Endothelial cell of umbilical vein (primary cell): ENCODE results near the gene ABCA8. TPM values are rescaled to one million over a fixed set of nuclear protein-coding genes. Genes with fewer than 3 reads are reported as not detected.

Experiments used
- BruUV-seq: library from RNA; stranded (reverse); fragments of 400-500 nt; replicated peaks from 2 replicates; lab custom pipeline; 2021; lab: Mats Ljungman, UMichigan
- CTCF ChIA-PET: fragments of 300-600, 350-600 bp; sonication (Branson Sonifier 250); formaldehyde crosslinking; loops from one replicate; lab custom pipeline; 2021; ENCODE audit warnings: antibody characterized with exemption, inconsistent platforms; lab: Charles Lee
- POLR2A ChIA-PET: fragments of 300-600, 350-600 bp; sonication (Branson Sonifier 250); formaldehyde crosslinking; loops from one replicate; lab custom pipeline; 2021; ENCODE audit warnings: antibody characterized with exemption, inconsistent platforms; lab: Charles Lee
- DNase-seq: peaks from one replicate; pipeline ENCODE4 v3.0.0-alpha.2; 2011; ENCODE audit warnings: low read depth, low spot score
- FAIRE-seq: peaks from 2 replicates; lab custom pipeline; 2011; peaks lifted over from hg19 to GRCh38; lab: Jason Lieb, UNC
- H2AFZ ChIP-seq: 2 replicates; pipeline ENCODE4 v1.6.0; 2012; ENCODE audit warnings: low read depth, low read length, control low read depth, inconsistent platforms
- H3K27ac ChIP-seq: 2 replicates; pipeline ENCODE4 v1.5.1; 2011; ENCODE audit warnings: low read depth, mild to moderate bottlenecking, control low read depth, low read length, moderate library complexity; ENCODE audit not compliant: insufficient read depth
- H3K27me3 ChIP-seq, 2 experiments: 2 replicates each; pipeline versions ENCODE4 v1.6.0 to v1.6.1; 2011; ENCODE audit warnings: low read length in 2 of 2, mixed read lengths in 1 of 2; ENCODE audit not compliant: control insufficient read depth in 2 of 2, insufficient read depth in 2 of 2
- H3K36me3 ChIP-seq, 2 experiments: 2 replicates in 1 of 2; 3 replicates in 1 of 2; pipeline ENCODE4 v1.5.1; 2011; ENCODE audit warnings: low read length in 2 of 2, mild to moderate bottlenecking in 1 of 2, moderate library complexity in 1 of 2; ENCODE audit not compliant: control insufficient read depth in 2 of 2, insufficient read depth in 2 of 2; ENCODE audit errors: extremely low read depth in 1 of 2
- H3K4me1 ChIP-seq: 3 replicates; pipeline ENCODE4 v1.5.1; 2011; ENCODE audit warnings: mild to moderate bottlenecking, low read length; ENCODE audit not compliant: control insufficient read depth, insufficient read depth; ENCODE audit errors: extremely low read depth
- H3K4me2 ChIP-seq: 2 replicates; pipeline ENCODE4 v1.6.1; 2011; ENCODE audit warnings: low read length, control low read depth, mixed read lengths; ENCODE audit not compliant: insufficient read depth
- H3K4me3 ChIP-seq, 3 experiments: fragments of 200-600 bp in 1 of 3; sonication (generic), shearing (Covaris generic) in 1 of 3; replicated peaks in 1 of 3; 2 replicates each; pipeline ENCODE4 v1.5.1; 2011 to 2016; ENCODE audit warnings: control low read depth in 3 of 3, low read length in 3 of 3, mild to moderate bottlenecking in 2 of 3, inconsistent platforms in 1 of 3, low read depth in 1 of 3, moderate library complexity in 1 of 3; ENCODE audit not compliant: insufficient read depth in 1 of 3
- H3K79me2 ChIP-seq: 2 replicates; pipeline ENCODE4 v1.6.0; 2012; ENCODE audit warnings: low read length, inconsistent platforms; ENCODE audit not compliant: control insufficient read depth, insufficient read depth
- H3K9ac ChIP-seq: replicated peaks from 2 replicates; pipeline ENCODE3; 2011; ENCODE audit warnings: low read length, control low read depth; ENCODE audit not compliant: insufficient read depth; ENCODE audit errors: extremely low read depth
- H3K9me1 ChIP-seq: replicated peaks from 3 replicates; pipeline ENCODE4 v1.6.0; 2011; ENCODE audit warnings: mild to moderate bottlenecking, low read length; ENCODE audit not compliant: control insufficient read depth, insufficient read depth; ENCODE audit errors: extremely low read depth
- H3K9me3 ChIP-seq: replicated peaks from 2 replicates; pipeline ENCODE4 v1.5.1; 2012; ENCODE audit warnings: low read length, inconsistent platforms; ENCODE audit not compliant: control insufficient read depth, insufficient read depth
- H4K20me1 ChIP-seq: replicated peaks from 2 replicates; pipeline ENCODE3; 2011; ENCODE audit warnings: mild to moderate bottlenecking, low read length; ENCODE audit not compliant: control insufficient read depth, insufficient read depth; ENCODE audit errors: extremely low read depth
- CTCF ChIP-seq, 2 donors: IDR thresholded peaks; 1 replicate in 1 of 2; 2 replicates in 1 of 2; pipeline ENCODE4 v1.5.1; 2011; ENCODE audit warnings: low read length in 2 of 2, mild to moderate bottlenecking in 2 of 2, moderate library complexity in 2 of 2, control low read depth in 1 of 2, inconsistent platforms in 1 of 2, low read depth in 1 of 2; ENCODE audit not compliant: insufficient read depth in 1 of 2; ENCODE audit errors: extremely low read depth in 1 of 2
- EZH2 ChIP-seq: IDR thresholded peaks from 2 replicates; pipeline ENCODE4 v1.6.1; 2012; ENCODE audit warnings: borderline replicate concordance, low read depth, mild to moderate bottlenecking, moderate library complexity, low read length, inconsistent platforms; ENCODE audit not compliant: severe bottlenecking
- FOS ChIP-seq: IDR thresholded peaks from 2 replicates; pipeline ENCODE4 v1.6.1; 2011; ENCODE audit warnings: mild to moderate bottlenecking, low read length, moderate library complexity, borderline replicate concordance; ENCODE audit not compliant: insufficient read depth
- GATA2 ChIP-seq: IDR thresholded peaks from 2 replicates; pipeline ENCODE4 v1.7.0; 2011; ENCODE audit warnings: low read depth, mild to moderate bottlenecking, moderate library complexity, mixed read lengths, low read length; ENCODE audit not compliant: insufficient read length, insufficient read depth
- JUN ChIP-seq: IDR thresholded peaks from 2 replicates; pipeline ENCODE4 v1.6.1; 2011; ENCODE audit warnings: borderline replicate concordance, low read depth; ENCODE audit not compliant: insufficient read length, insufficient read depth
- MAX ChIP-seq: IDR thresholded peaks from 2 replicates; pipeline ENCODE4 v1.6.1; 2011; ENCODE audit not compliant: insufficient read depth, insufficient read length
- MYC ChIP-seq: IDR thresholded peaks from one replicate; pipeline ENCODE4 v1.6.1; 2011; ENCODE audit warnings: mild to moderate bottlenecking, low read depth, low read length
- POLR2A ChIP-seq: IDR thresholded peaks from 2 replicates; pipeline ENCODE4 v1.6.1; 2012; ENCODE audit warnings: low read depth, mild to moderate bottlenecking, control low read depth, low read length
- POLR2AphosphoS5 ChIP-seq: IDR thresholded peaks from 2 replicates; pipeline ENCODE4 v1.6.1; 2012; ENCODE audit warnings: low read depth, mild to moderate bottlenecking, control low read depth, low read length, moderate library complexity; ENCODE audit not compliant: insufficient read depth
- dilution Hi-C: fragments of 300-500 bp; cut with MboI; formaldehyde crosslinking; loops from one replicate; pipeline ENCODE4 v1.15.0; 2019; ENCODE audit warnings: low sequenced_read_pairs; ENCODE audit not compliant: extremely low pct_ligation_motif_present
- intact Hi-C: fragments of 100-400 bp; cut with micrococcal nuclease; formaldehyde crosslinking; loops from one replicate; pipeline ENCODE4 v1.10.0; 2022
- polyA plus RNA-seq, 4 experiments: library from polyadenylated mRNA; depleted of rRNA in 3 of 4; stranded (reverse) in 3 of 4; unstranded in 1 of 4; fragments of >200 nt; gene quantifications; 2 replicates each; pipeline versions ENCODE4 v1.2.1 to v1.2.3, GENCODE V29; 2011 to 2012; ENCODE audit warnings: missing spikeins in 1 of 4
- total RNA-seq: library from RNA; stranded (reverse); gene quantifications from 2 replicates; pipeline ENCODE4 v1.2.3, GENCODE V29; 2021

The ABCA8 gene
- total and polyA plus RNA-seq, 2 donors (not counting 3 experiments of a cell fraction or from before 2014, with no cell fraction given): 0.99 to 1.7 TPM

DNA sequence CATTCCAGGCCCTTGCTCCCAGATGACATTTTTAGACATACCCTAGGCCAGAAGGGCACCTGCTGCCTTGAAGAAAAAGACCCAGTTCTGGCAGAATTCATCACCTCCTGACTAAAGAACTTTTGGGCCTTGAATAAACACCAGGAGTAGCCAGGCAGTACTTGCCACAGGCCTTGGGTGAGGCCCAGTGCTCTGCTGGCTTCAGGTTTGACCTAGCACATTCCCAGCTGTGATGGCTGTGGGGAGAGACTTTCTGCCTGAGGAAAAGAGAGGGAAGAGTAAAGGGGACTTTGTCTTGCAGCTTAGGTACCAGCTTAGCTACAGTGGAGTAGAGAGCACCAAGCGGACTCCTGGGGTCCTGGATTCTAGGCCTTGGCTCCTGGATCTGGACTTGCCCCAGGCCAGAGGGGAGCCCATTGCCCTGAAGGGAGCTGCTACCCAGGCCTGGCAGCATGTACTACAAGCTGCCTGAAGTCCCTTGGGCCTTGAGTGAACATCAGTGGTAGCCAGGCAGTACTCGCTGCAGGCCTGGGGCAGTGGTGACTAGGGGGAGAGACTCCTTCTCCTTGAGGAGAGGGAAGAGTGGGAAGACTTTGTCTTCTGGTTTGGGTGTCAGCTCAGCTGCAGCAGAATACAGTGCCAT is 44.3 kb downstream of the ABCA8 start:
- Histone ChIP-seq H3K27me3 (no peaks in the 10 kb centered on the region), H3K4me1 (peaks cover 13% of the 10 kb centered on the region), H3K27ac (no peak overlapping the region), H2AFZ (no peak overlapping the region), H3K4me2 (no peak overlapping the region), H3K9me1 (no peaks in the 10 kb centered on the region), H3K4me3 (no peak overlapping the region), H3K9me3 (no peaks in the 10 kb centered on the region), H3K79me2 (no peaks in the 10 kb centered on the region), H3K9ac (no peak overlapping the region), H3K36me3 (no peaks in the 10 kb centered on the region), H4K20me1 (no peaks in the 10 kb centered on the region)
- FAIRE-seq (no peak), DNase-seq (no peak)
- BruUV-seq: no TSS peak
- TF ChIP-seq POLR2A: no peak
- TF ChIP-seq MYC: no peak
- no peak for TF ChIP-seq JUN
- no peak for TF ChIP-seq CTCF (IDR thresholded peaks at IDR 0.05; ENCODE audit: extremely low read depth in 1 of 2, insufficient read depth in 1 of 2, low read depth in 1 of 2, low read length in 2 of 2)
- no peak for TF ChIP-seq POLR2AphosphoS5
- no peak for TF ChIP-seq GATA2
- no peak for TF ChIP-seq EZH2
- no peak for TF ChIP-seq FOS
- no peak for TF ChIP-seq MAX
- ChIA-PET CTCF (interaction anchor here (0.6 to 1.4 kb wide), 6 partner anchors 28 to 139 kb away, joined by 3 to 6 read pairs (median 4); no protein-coding TSS in a partner anchor), POLR2A (no interaction called here)
- intact Hi-C loops: loop anchor here (1.0 kb wide), 1 partner anchor 134 kb away; no protein-coding TSS in a partner anchor
- dilution Hi-C loops: no loop called here
